H9 (cell line): Measurements from ENCODE around the gene FOLR2. TPM values are rescaled to one million over a fixed set of nuclear protein-coding genes. Genes with fewer than 3 reads are reported as not detected.

Experiments
- DNase-seq: peaks from one replicate; pipeline ENCODE4 v3.0.0-alpha.2; 2017
- H2AFZ ChIP-seq: one replicate; pipeline ENCODE4 v1.6.1; 2013; ENCODE audit warnings: mild to moderate bottlenecking, low read length, control low read depth, moderate library complexity
- H2AK5ac ChIP-seq: 2 replicates; pipeline ENCODE4 v1.6.1; 2013; ENCODE audit warnings: low read length, control low read depth, mixed read lengths; ENCODE audit not compliant: insufficient read length
- H2BK120ac ChIP-seq: one replicate; pipeline ENCODE4 v1.6.1; 2013; ENCODE audit warnings: low read depth, mild to moderate bottlenecking, low read length, control low read depth, inconsistent platforms; ENCODE audit not compliant: poor library complexity, severe bottlenecking
- H2BK12ac ChIP-seq: 2 replicates; pipeline ENCODE4 v1.6.1; 2013; ENCODE audit warnings: low read length, control low read depth, mixed read lengths, low read depth; ENCODE audit not compliant: insufficient read length
- H2BK15ac ChIP-seq: 2 replicates; pipeline ENCODE4 v1.6.1; 2013; ENCODE audit warnings: low read depth, low read length, control low read depth
- H2BK20ac ChIP-seq: one replicate; pipeline ENCODE4 v1.6.1; 2013; ENCODE audit warnings: low read depth, mild to moderate bottlenecking, low read length, control low read depth, inconsistent platforms; ENCODE audit not compliant: poor library complexity, severe bottlenecking
- H2BK5ac ChIP-seq: 2 replicates; pipeline ENCODE4 v1.6.1; 2013; ENCODE audit warnings: low read length, control low read depth, mixed read lengths; ENCODE audit not compliant: insufficient read length
- H3K14ac ChIP-seq: 2 replicates; pipeline ENCODE4 v1.6.1; 2013; ENCODE audit warnings: low read length, control low read depth; ENCODE audit not compliant: insufficient read depth
- H3K18ac ChIP-seq: 2 replicates; pipeline ENCODE4 v1.6.1; 2013; ENCODE audit warnings: low read depth, mild to moderate bottlenecking, mixed read lengths, low read length, control low read depth; ENCODE audit not compliant: insufficient read length
- H3K23ac ChIP-seq: 2 replicates; pipeline ENCODE4 v1.6.1; 2013; ENCODE audit warnings: low read length, control low read depth, mixed read lengths, low read depth; ENCODE audit not compliant: insufficient read length
- H3K23me2 ChIP-seq: 2 replicates; pipeline ENCODE4 v1.6.1; 2013; ENCODE audit warnings: low read depth, mild to moderate bottlenecking, mixed read lengths, low read length, control low read depth; ENCODE audit not compliant: insufficient read length, poor library complexity, severe bottlenecking
- H3K27ac ChIP-seq: 2 replicates; pipeline ENCODE4 v1.5.1; 2013; ENCODE audit warnings: low read length, control low read depth, mixed read lengths, low read depth; ENCODE audit not compliant: insufficient read length
- H3K27me3 ChIP-seq: 2 replicates; pipeline ENCODE4 v1.6.1; 2013; ENCODE audit warnings: low read length, control low read depth, inconsistent platforms; ENCODE audit not compliant: insufficient read depth
- H3K4ac ChIP-seq: 2 replicates; pipeline ENCODE4 v1.6.1; 2013; ENCODE audit warnings: low read depth, mild to moderate bottlenecking, control low read depth, inconsistent platforms, low read length, moderate library complexity
- H3K4me1 ChIP-seq: 2 replicates; pipeline ENCODE4 v1.6.1; 2013; ENCODE audit warnings: low read length, control low read depth, inconsistent platforms; ENCODE audit not compliant: insufficient read depth
- H3K4me2 ChIP-seq: 2 replicates; pipeline ENCODE4 v1.6.1; 2013; ENCODE audit warnings: low read length, control low read depth, mixed read lengths; ENCODE audit not compliant: insufficient read length, insufficient read depth
- H3K56ac ChIP-seq: 2 replicates; pipeline ENCODE4 v1.6.1; 2013; ENCODE audit warnings: low read depth, mild to moderate bottlenecking, mixed read lengths, low read length, control low read depth; ENCODE audit not compliant: insufficient read length
- H3K79me1 ChIP-seq: 2 replicates; pipeline ENCODE4 v1.6.1; 2013; ENCODE audit warnings: low read depth, mild to moderate bottlenecking, moderate library complexity, low read length, control low read depth, inconsistent platforms; ENCODE audit not compliant: insufficient read depth, poor library complexity, severe bottlenecking
- H3K79me2 ChIP-seq: 2 replicates; pipeline ENCODE4 v1.6.1; 2013; ENCODE audit warnings: low read length, control low read depth, inconsistent platforms; ENCODE audit not compliant: insufficient read depth
- H3K9ac ChIP-seq: 2 replicates; pipeline ENCODE4 v1.6.1; 2013; ENCODE audit warnings: low read length, control low read depth, mixed read lengths; ENCODE audit not compliant: insufficient read length; ENCODE audit errors: extremely low read depth
- H3K9me3 ChIP-seq: one replicate; pipeline ENCODE4 v1.6.1; 2013; ENCODE audit warnings: low read depth, low read length, inconsistent platforms; ENCODE audit not compliant: control insufficient read depth
- H3T11ph ChIP-seq: one replicate; pipeline ENCODE4 v1.6.1; 2013; ENCODE audit warnings: mild to moderate bottlenecking, low read length, control low read depth, inconsistent platforms
- H4K20me1 ChIP-seq: one replicate; pipeline ENCODE4 v1.6.1; 2013; ENCODE audit not compliant: control insufficient read depth, insufficient read length, insufficient read depth
- H4K5ac ChIP-seq: 2 replicates; pipeline ENCODE4 v1.6.1; 2013; ENCODE audit warnings: low read depth, mild to moderate bottlenecking, mixed read lengths, low read length, control low read depth; ENCODE audit not compliant: insufficient read length
- H4K8ac ChIP-seq: replicated peaks from 2 replicates; pipeline ENCODE4 v1.6.1; 2013; ENCODE audit warnings: low read length, control low read depth, mixed read lengths, low read depth; ENCODE audit not compliant: insufficient read length
- H4K91ac ChIP-seq: 2 replicates; pipeline ENCODE4 v1.6.1; 2013; ENCODE audit warnings: low read depth, mild to moderate bottlenecking, moderate library complexity, mixed read lengths, low read length, control low read depth; ENCODE audit not compliant: insufficient read length
- H3K27ac Mint-ChIP-seq, 3 experiments: 2 replicates in 2 of 3; 3 replicates in 1 of 3; pipeline ENCODE4 v1.8.0; 2020 to 2021; ENCODE audit warnings: mixed read lengths in 3 of 3, mild to moderate bottlenecking in 1 of 3, moderate library complexity in 1 of 3
- H3K27me3 Mint-ChIP-seq: 2 replicates; pipeline ENCODE4 v1.8.0; 2021; ENCODE audit warnings: low read depth, mild to moderate bottlenecking, moderate library complexity, mixed read lengths
- H3K36me3 Mint-ChIP-seq, 3 experiments: 2 replicates in 2 of 3; 3 replicates in 1 of 3; pipeline ENCODE4 v1.8.0; 2020 to 2021; ENCODE audit warnings: low read depth in 3 of 3, mixed read lengths in 3 of 3; ENCODE audit not compliant: insufficient read depth in 1 of 3
- H3K4me1 Mint-ChIP-seq, 2 experiments: 2 replicates each; pipeline ENCODE4 v1.8.0; 2020; ENCODE audit warnings: mixed read lengths in 2 of 2
- H3K4me3 Mint-ChIP-seq, 2 experiments: 2 replicates in 1 of 2; 3 replicates in 1 of 2; pipeline ENCODE4 v1.8.0; 2020 to 2021; ENCODE audit warnings: mild to moderate bottlenecking in 2 of 2, mixed read lengths in 2 of 2, moderate library complexity in 1 of 2
- H3K9me3 Mint-ChIP-seq, 2 experiments: 2 replicates in 1 of 2; 3 replicates in 1 of 2; pipeline ENCODE4 v1.8.0; 2020; ENCODE audit warnings: mild to moderate bottlenecking in 2 of 2, mixed read lengths in 2 of 2, moderate library complexity in 1 of 2
- CTCF ChIP-seq: fragments of 200-600 bp; sonication (generic); conservative IDR thresholded peaks from 3 replicates; pipeline ENCODE4 v1.8.0; 2021; ENCODE audit warnings: antibody characterized with exemption, mild to moderate bottlenecking
- whole genome bisulfite sequencing: extraction: QIAGEN DNeasy Blood & Tissue Kit; methylation state at CpG from one replicate; pipeline ENCODE4 v1.1.7; 2013; ENCODE audit warnings: missing lambda C conversion rate, low lambda C conversion rate, mixed read lengths; ENCODE audit not compliant: insufficient read length; ENCODE audit errors: extremely low coverage; 5-methylcytosine and 5-hydroxymethylcytosine counted together
- total RNA-seq: library from RNA; stranded (reverse); gene quantifications from 2 replicates; pipeline ENCODE4 v1.2.1, GENCODE V29; 2021

Gene FOLR2
- total RNA-seq, 1 experiment from 2014 or later: not detected

GRCh38 chr11:72235351-72236057, 18.9 kb downstream of the FOLR2 start:
- no peak overlapping the region for H3K56ac ChIP-seq
- no peak overlapping the region for H2BK20ac ChIP-seq
- no peak overlapping the region for H4K5ac ChIP-seq
- H3K9me3 ChIP-seq: no peaks in the 10 kb centered on the region
- no peak overlapping the region for H3T11ph ChIP-seq
- H2AK5ac ChIP-seq: no peak overlapping the region
- no peaks in the 10 kb centered on the region for H3K79me2 ChIP-seq
- no peak overlapping the region for H2BK5ac ChIP-seq
- no CpG with 5 or more reads among the region's 17 CpGs for WGBS
- no peak overlapping the region for H4K91ac ChIP-seq
- H3K4me1 Mint-ChIP-seq: peaks cover 20 to 21% of the 10 kb centered on the region in 2 experiments
- no peak overlapping the region for H3K23ac ChIP-seq
- peaks cover 15% of the 10 kb centered on the region for H3K27me3 ChIP-seq
- H3K27ac ChIP-seq: no peak overlapping the region
- peaks cover 16% of the 10 kb centered on the region for H3K23me2 ChIP-seq
- no peak overlapping the region for H2AFZ ChIP-seq
- DNase-seq: no peak
- H2BK15ac ChIP-seq: no peak overlapping the region
- peaks cover 8% of the 10 kb centered on the region for H3K27me3 Mint-ChIP-seq
- peaks cover 2% of the 10 kb centered on the region for H4K20me1 ChIP-seq
- no peak overlapping the region for H3K4me3 Mint-ChIP-seq
- H3K79me1 ChIP-seq: no peaks in the 10 kb centered on the region
- H3K14ac ChIP-seq: no peak overlapping the region
- peaks cover 27 to 76% (median 58%) of the 10 kb centered on the region in 3 experiments; a peak in 6 of 7 replicates for H3K36me3 Mint-ChIP-seq
- no peak overlapping the region for H3K9ac ChIP-seq
- no peak overlapping the region for H2BK120ac ChIP-seq
- no peak overlapping the region for H3K27ac Mint-ChIP-seq
- no peak overlapping the region for H3K18ac ChIP-seq
- H3K4me2 ChIP-seq: no peak overlapping the region
- no peak overlapping the region for H2BK12ac ChIP-seq
- no peak for TF ChIP-seq CTCF
- H3K9me3 Mint-ChIP-seq: peaks cover 0 to 3% of the 10 kb centered on the region in 2 experiments; a peak in 2 of 5 replicates
- H4K8ac ChIP-seq: no peak overlapping the region
- H3K4ac ChIP-seq: no peak overlapping the region
- peaks cover 3% of the 10 kb centered on the region; the same call in 1 of the 2 replicates for H3K4me1 ChIP-seq
